ENCODE data around the gene TMEM247. TPM values are rescaled to one million over a fixed set of nuclear protein-coding genes. Genes with fewer than 3 reads are reported as not detected.

TMEM247 gene
- total RNA-seq, 1 experiment from 2014 or later: not detected

DNA sequence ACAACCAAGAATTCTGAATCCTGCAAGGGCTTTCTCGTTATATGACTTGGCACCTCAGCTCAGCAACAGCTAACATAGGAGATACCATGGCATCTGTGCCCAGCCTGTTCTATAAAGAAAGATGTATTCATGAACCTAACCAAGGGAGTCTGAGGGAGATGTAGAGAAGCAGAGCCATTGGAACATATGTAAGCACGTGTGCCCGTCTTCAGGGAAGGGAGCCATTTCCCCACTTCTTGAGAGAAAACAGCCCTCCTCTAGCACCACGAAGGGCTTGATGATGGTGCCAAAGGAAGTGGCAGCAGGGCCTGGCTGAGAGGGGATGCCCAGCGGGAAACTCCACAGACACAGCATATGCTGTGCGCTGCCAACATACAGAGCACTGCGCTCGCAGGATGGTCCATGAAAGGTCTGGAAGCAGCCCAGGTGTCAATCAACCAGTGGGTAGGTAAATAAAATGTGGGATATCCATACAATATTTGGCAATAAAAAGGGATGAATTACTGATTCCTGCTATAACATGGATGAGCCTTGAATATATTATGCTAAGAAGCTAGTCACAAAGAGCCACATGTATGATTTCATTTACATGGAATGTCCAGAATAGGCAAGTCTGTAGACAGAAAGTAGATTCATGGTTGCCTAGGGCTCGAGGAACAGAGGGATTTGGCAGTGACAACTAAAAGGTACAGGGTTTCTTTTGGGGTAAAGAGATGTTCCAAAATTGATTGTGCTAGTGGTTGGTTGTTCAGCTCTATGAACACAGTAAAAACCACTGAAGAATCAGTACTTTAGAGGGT, 16.1 kb downstream of the TMEM247 start:
- Histone ChIP-seq H3K79me1 (ENCODE audit: insufficient read depth, low read depth, low read length, poor library complexity, severe bottlenecking) (no peaks in the 10 kb centered on the region), H4K20me1 (ENCODE audit: control insufficient read depth, insufficient read depth, insufficient read length) (no peaks in the 10 kb centered on the region), H3T11ph (ENCODE audit: low read length) (no peak overlapping the region), H2BK12ac (ENCODE audit: insufficient read length, low read depth, low read length) (no peak overlapping the region), H2BK15ac (ENCODE audit: low read depth, low read length) (no peak overlapping the region), H3K4me1 (ENCODE audit: insufficient read depth, low read length) (no peaks in the 10 kb centered on the region; the same call in 1 of the 2 replicates), H3K9ac (ENCODE audit: extremely low read depth, insufficient read length, low read length) (no peak overlapping the region), H4K5ac (ENCODE audit: insufficient read length, low read depth, low read length) (no peak overlapping the region), H3K18ac (ENCODE audit: insufficient read length, low read depth, low read length) (no peak overlapping the region), H2BK5ac (ENCODE audit: insufficient read length, low read length) (no peak overlapping the region), H2BK20ac (ENCODE audit: low read depth, low read length, poor library complexity, severe bottlenecking) (no peak overlapping the region), H3K27ac (ENCODE audit: insufficient read length, low read depth, low read length) (no peak overlapping the region), H4K8ac (replicated peaks; ENCODE audit: insufficient read length, low read depth, low read length) (no peak overlapping the region), H3K27me3 (ENCODE audit: insufficient read depth, low read length) (no peaks in the 10 kb centered on the region; the same call in 1 of the 2 replicates), H3K23ac (ENCODE audit: insufficient read length, low read depth, low read length) (no peak overlapping the region), H4K91ac (ENCODE audit: insufficient read length, low read depth, low read length) (no peak overlapping the region), H3K79me2 (ENCODE audit: insufficient read depth, low read length) (no peaks in the 10 kb centered on the region), H3K9me3 (ENCODE audit: control insufficient read depth, low read depth, low read length) (no peaks in the 10 kb centered on the region), H3K56ac (ENCODE audit: insufficient read length, low read depth, low read length) (no peak overlapping the region), H2AFZ (ENCODE audit: low read length) (no peak overlapping the region), H3K4me2 (ENCODE audit: insufficient read depth, insufficient read length, low read length) (no peak overlapping the region), H2BK120ac (ENCODE audit: low read depth, low read length, poor library complexity, severe bottlenecking) (no peak overlapping the region), H3K23me2 (ENCODE audit: insufficient read length, low read depth, low read length, poor library complexity, severe bottlenecking) (peaks cover 8% of the 10 kb centered on the region), H3K4ac (ENCODE audit: low read depth, low read length) (no peak overlapping the region), H3K14ac (ENCODE audit: insufficient read depth, low read length) (no peak overlapping the region; the same call in 1 of the 2 replicates), H2AK5ac (ENCODE audit: insufficient read length, low read length) (no peak overlapping the region)
- Mint-ChIP-seq H3K4me1 (peaks cover 21 to 22% of the 10 kb centered on the region in 2 experiments), H3K9me3 (no peaks in the 10 kb centered on the region), H3K27me3 (ENCODE audit: low read depth) (peaks cover 54% of the 10 kb centered on the region), H3K36me3 (ENCODE audit: insufficient read depth in 1 of 3, low read depth in 3 of 3) (no peaks in the 10 kb centered on the region), H3K4me3 (no peak overlapping the region), H3K27ac (no peak overlapping the region)
- DNase-seq: no peak
- WGBS (ENCODE audit: extremely low coverage, insufficient read length, low lambda C conversion rate): no CpG with 5 or more reads among the region's 9 CpGs
- TF ChIP-seq, protein P1, sequence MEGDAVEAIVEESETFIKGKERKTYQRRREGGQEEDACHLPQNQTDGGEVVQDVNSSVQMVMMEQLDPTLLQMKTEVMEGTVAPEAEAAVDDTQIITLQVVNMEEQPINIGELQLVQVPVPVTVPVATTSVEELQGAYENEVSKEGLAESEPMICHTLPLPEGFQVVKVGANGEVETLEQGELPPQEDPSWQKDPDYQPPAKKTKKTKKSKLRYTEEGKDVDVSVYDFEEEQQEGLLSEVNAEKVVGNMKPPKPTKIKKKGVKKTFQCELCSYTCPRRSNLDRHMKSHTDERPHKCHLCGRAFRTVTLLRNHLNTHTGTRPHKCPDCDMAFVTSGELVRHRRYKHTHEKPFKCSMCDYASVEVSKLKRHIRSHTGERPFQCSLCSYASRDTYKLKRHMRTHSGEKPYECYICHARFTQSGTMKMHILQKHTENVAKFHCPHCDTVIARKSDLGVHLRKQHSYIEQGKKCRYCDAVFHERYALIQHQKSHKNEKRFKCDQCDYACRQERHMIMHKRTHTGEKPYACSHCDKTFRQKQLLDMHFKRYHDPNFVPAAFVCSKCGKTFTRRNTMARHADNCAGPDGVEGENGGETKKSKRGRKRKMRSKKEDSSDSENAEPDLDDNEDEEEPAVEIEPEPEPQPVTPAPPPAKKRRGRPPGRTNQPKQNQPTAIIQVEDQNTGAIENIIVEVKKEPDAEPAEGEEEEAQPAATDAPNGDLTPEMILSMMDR (conservative IDR thresholded peaks at IDR 0.05): no peak

All from H9 (cell line).